Cerebellar cortex (tissue), 1 donor: ENCODE measurements around the gene FAM229B.
"Not testable (repeated sequence)": the region's sequence is repeated elsewhere in the genome, so short reads cannot be mapped to it uniquely, and the experiment has no call there.

Source experiments
- DNase-seq: peaks from one replicate; pipeline ENCODE4 v3.0.0-alpha.2; 2015; ENCODE audit warnings: low spot score

Gene FAM229B

GRCh38 chr6:112065426-112065986, 21.9 kb upstream of the FAM229B start:
- DNase-seq: no peak

GRCh38 chr6:112066606-112067005, 20.8 kb upstream of the FAM229B start:
- DNase-seq: no peak

- DNase-seq: no peak
Measured at GRCh38 chr6:112081569-112081968, 5.8 kb upstream of the FAM229B start.

- peak; percentile 51 for DNase-seq
Measured at GRCh38 chr6:112085286-112086065, 1.9 kb upstream of the FAM229B start.

GRCh38 chr6:112086744-112087135, 651 bp upstream of the FAM229B start:
- DNase-seq: peak; percentile 65

GRCh38 chr6:112087916-112088315, 525 bp downstream of the FAM229B start:
- DNase-seq: no peak

GRCh38 chr6:112096901-112097300, 9.5 kb downstream of the FAM229B start:
- DNase-seq: no peak

GRCh38 chr6:112100561-112100960, 13.2 kb downstream of the FAM229B start:
- no peak for DNase-seq

- DNase-seq: not testable (repeated sequence)
Measured at GRCh38 chr6:112106026-112106425, 18.6 kb downstream of the FAM229B start.

GRCh38 chr6:112106562-112106961, 19.2 kb downstream of the FAM229B start:
- no peak for DNase-seq

GRCh38 chr6:112109262-112109661, 21.9 kb downstream of the FAM229B start:
- DNase-seq: no peak

GRCh38 chr6:112113431-112113830, 26.0 kb downstream of the FAM229B start:
- DNase-seq: no peak

GRCh38 chr6:112113918-112114317, 26.5 kb downstream of the FAM229B start:
- DNase-seq: no peak

GRCh38 chr6:112114577-112115223, 27.3 kb downstream of the FAM229B start:
- peak; percentile 15 for DNase-seq

GRCh38 chr6:112116221-112116620, 28.8 kb downstream of the FAM229B start:
- no peak for DNase-seq

GRCh38 chr6:112117554-112117953, 30.2 kb downstream of the FAM229B start:
- no peak for DNase-seq

GRCh38 chr6:112118034-112118433, 30.6 kb downstream of the FAM229B start:
- DNase-seq: no peak

GRCh38 chr6:112122756-112123155, 35.4 kb downstream of the FAM229B start:
- DNase-seq: no peak

- no peak for DNase-seq
Measured at GRCh38 chr6:112123982-112124381, 36.6 kb downstream of the FAM229B start.

GRCh38 chr6:112128208-112128607, 40.8 kb downstream of the FAM229B start:
- DNase-seq: no peak

- no peak for DNase-seq
Measured at GRCh38 chr6:112130878-112131277, 43.5 kb downstream of the FAM229B start.

GRCh38 chr6:112139052-112139451, 51.7 kb downstream of the FAM229B start:
- no peak for DNase-seq

- no peak for DNase-seq
Measured at GRCh38 chr6:112141707-112142106, 54.3 kb downstream of the FAM229B start.
